ENCODE measurements around the gene TENM4.

TENM4 gene

DNA sequence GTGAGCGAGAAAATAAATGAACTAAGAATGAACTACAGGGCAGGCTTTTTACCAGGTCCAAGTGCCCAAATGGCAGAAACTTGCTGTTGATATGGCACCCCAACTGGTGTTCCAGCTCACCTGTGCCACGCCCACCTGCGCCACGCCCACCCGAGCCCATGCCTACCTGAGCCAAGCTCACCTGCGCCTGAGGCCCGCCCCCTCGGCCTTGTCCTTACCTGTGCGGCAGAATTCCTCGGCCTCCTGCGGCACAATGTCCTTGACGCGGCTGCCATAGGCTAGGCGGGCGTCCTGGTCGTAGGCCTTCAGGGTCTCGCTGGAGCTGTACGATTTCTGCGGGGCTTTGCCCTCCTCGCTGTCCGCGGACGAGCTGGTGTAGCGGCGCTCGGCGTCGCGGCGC, 371.3 kb downstream of the TENM4 start:
- Mint-ChIP-seq H3K4me3 (no peak overlapping the region), H3K4me1 (peaks cover 75% of the 10 kb centered on the region), H3K36me3 (ENCODE audit: low read depth) (peaks cover 10% of the 10 kb centered on the region), H3K27ac (no peak overlapping the region), H3K27me3 (ENCODE audit: low read depth, poor library complexity) (no peaks in the 10 kb centered on the region), H3K9me3 (no peaks in the 10 kb centered on the region)
- no peak for DNase-seq
- TF ChIP-seq, protein P1, sequence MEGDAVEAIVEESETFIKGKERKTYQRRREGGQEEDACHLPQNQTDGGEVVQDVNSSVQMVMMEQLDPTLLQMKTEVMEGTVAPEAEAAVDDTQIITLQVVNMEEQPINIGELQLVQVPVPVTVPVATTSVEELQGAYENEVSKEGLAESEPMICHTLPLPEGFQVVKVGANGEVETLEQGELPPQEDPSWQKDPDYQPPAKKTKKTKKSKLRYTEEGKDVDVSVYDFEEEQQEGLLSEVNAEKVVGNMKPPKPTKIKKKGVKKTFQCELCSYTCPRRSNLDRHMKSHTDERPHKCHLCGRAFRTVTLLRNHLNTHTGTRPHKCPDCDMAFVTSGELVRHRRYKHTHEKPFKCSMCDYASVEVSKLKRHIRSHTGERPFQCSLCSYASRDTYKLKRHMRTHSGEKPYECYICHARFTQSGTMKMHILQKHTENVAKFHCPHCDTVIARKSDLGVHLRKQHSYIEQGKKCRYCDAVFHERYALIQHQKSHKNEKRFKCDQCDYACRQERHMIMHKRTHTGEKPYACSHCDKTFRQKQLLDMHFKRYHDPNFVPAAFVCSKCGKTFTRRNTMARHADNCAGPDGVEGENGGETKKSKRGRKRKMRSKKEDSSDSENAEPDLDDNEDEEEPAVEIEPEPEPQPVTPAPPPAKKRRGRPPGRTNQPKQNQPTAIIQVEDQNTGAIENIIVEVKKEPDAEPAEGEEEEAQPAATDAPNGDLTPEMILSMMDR (IDR thresholded peaks at IDR 0.05) = no peak

DNA sequence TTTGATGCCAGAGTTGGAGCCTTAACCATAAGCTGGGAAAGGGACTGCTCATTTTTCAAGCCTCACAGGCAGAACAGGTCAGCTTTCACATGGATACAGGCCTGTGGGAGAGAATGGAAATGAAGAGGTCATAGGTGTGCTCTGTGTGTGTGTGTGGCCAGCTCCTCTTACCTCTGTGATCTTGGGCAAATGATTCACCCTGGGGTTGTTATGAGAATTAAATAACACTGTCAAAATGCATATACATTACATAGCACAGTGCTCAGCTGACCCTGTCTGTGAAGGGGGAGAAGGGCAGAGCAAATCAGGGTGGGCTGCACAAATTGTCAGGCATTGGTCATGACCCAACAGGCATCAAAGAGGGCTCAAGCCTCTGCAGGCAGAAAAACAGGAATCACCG, 372.5 kb downstream of the TENM4 start:
- peaks cover 75% of the 10 kb centered on the region for H3K4me1 Mint-ChIP-seq
- H3K27me3 Mint-ChIP-seq (ENCODE audit: low read depth, poor library complexity) = no peaks in the 10 kb centered on the region
- peaks cover 10% of the 10 kb centered on the region for H3K36me3 Mint-ChIP-seq (ENCODE audit: low read depth)
- H3K9me3 Mint-ChIP-seq = no peaks in the 10 kb centered on the region
- no peak for DNase-seq
- peak overlapping the region; percentile 64 for H3K27ac Mint-ChIP-seq
- no peak overlapping the region for H3K4me3 Mint-ChIP-seq
- TF ChIP-seq, protein P1 (IDR thresholded peaks at IDR 0.05) = no peak

DNA sequence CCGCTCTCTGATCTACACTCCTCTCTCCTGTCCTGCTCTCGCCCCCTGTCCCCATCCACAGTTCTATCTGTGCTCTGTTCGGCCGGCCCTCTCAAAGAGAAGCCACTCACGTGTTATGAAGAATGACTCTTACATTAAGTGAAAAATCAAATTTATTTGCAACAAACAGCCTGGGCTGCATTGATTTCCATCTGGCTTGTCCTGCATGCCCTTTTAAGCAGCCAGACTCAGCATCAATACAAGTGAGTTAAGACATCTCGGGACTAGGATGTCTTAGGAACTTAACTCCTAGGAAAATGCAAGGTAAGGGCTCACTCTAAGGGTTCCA, 373.5 kb downstream of the TENM4 start:
- Mint-ChIP-seq H3K27ac (peak overlapping the region; percentile 0), H3K36me3 (ENCODE audit: low read depth) (peaks cover 10% of the 10 kb centered on the region), H3K9me3 (no peaks in the 10 kb centered on the region), H3K4me1 (peaks cover 76% of the 10 kb centered on the region), H3K27me3 (ENCODE audit: low read depth, poor library complexity) (no peaks in the 10 kb centered on the region), H3K4me3 (peak overlapping the region; percentile 35)
- DNase-seq = no peak
- TF ChIP-seq, protein P1 (IDR thresholded peaks at IDR 0.05) = no peak

DNA sequence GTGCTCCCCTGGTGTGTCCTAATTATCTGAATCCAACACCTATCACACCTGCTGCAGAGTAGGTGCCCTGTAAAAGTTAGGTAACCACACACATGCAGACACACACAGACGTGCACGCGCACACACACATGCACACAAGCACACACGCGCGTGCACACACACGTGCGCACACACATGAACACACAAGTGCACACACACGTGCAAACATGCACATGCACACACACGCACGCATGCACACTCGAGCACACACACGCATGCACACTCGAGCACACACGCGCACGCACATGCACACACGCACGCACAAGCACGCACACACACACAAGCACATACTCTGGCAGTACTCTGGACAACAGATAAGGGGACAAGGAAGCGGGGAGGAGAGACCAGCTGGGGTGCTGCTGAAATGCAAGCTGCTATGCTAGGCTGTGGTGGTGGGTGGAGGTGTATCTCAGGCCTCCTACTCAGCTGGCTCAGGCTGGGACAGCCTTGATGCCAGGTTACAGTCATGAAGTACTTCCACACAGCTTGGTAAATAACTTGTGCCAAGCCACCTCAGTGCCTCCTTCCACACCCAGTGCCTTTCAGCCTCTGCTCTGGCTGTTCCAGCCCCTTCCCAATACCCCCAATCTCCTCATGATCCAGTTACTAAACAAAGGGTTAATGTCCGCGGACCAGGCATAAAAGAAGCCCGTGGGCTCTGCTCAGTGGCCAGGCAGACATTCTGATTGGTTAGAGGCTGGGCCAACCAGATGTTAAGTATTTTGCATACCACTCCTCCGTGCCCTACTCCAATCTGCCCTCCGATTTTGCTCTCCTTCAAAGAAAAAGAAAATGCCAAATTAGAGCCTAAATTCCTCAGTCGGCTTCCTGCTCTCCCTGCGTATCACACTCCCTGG, 374.1 kb downstream of the TENM4 start:
- Mint-ChIP-seq H3K27me3 (ENCODE audit: low read depth, poor library complexity) (no peaks in the 10 kb centered on the region), H3K36me3 (ENCODE audit: low read depth) (peaks cover 10% of the 10 kb centered on the region), H3K4me3 (peak overlapping the region; percentile 35), H3K9me3 (no peaks in the 10 kb centered on the region), H3K4me1 (peaks cover 72% of the 10 kb centered on the region), H3K27ac (peak overlapping the region; percentile 0)
- DNase-seq = peak; percentile 21
- TF ChIP-seq, protein P1 (IDR thresholded peaks at IDR 0.05) = no peak

DNA sequence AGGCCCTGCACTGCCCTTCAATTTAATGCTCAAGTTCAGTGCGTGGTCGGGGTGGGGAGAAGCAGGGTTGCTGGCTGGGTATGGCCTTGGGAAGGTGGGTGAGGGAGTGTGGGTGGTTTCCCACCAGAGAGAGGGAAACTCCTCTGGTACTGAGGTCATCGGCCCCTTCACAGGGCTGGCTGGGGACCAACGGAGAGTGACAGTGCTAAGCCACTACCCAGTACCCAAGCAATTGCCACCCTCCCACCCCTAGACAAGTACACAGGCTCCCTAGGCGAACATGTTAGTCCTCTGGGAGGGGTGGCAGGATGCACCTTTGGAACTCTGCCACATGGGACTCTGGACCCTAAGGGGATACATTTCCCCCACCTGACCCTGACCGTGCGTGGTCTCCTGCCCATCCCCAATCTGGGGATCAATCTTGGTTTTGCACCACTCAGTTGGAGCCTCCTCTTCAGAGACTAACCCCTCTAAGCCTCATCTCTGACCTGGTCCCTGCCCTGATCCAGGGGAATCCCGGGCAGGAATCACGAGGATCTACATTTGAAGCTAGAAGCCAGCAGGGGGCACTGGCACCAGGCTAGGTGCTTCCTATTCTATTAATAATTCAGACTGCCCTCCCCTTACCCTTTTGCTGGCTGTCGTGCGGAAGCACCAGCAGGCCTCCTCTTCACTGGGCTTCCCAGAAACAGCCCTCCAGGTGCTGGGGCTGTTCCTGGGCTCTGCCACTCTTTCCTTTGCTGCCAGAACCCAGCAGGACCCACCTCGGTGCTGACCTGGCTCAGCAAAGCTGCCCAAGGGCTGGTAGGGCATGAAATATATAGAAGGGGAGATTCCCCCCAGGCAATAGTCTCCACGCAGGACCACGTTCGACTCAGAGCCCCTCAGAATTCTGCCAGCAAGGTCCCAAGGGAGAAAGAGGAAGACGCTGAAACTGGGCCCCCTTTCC, 377.7 kb downstream of the TENM4 start:
- Mint-ChIP-seq H3K27me3 (ENCODE audit: low read depth, poor library complexity) (no peaks in the 10 kb centered on the region), H3K36me3 (ENCODE audit: low read depth) (peaks cover under 1% of the 10 kb centered on the region), H3K4me3 (no peak overlapping the region), H3K4me1 (peaks cover 77% of the 10 kb centered on the region), H3K9me3 (no peaks in the 10 kb centered on the region), H3K27ac (no peak overlapping the region)
- TF ChIP-seq, protein P1 (IDR thresholded peaks at IDR 0.05) = peak; percentile 57
- DNase-seq = peak; percentile 52

Data from nephron progenitor cell (in vitro differentiated cells).